GM19193 (cell line): ENCODE measurements around the gene TES.

Source experiments
- POLR2A ChIP-seq: IDR thresholded peaks from 4 replicates; pipeline ENCODE4 v1.6.1; 2011; ENCODE audit not compliant: insufficient read depth, insufficient read length; ENCODE audit errors: extremely low read depth

Gene TES

GRCh38 chr7:116242178-116242577 is 31.8 kb downstream of the TES start:
- no peak for TF ChIP-seq POLR2A

- TF ChIP-seq POLR2A, result no peak
Observed at GRCh38 chr7:116242759-116243158, 32.4 kb downstream of the TES start.

DNA sequence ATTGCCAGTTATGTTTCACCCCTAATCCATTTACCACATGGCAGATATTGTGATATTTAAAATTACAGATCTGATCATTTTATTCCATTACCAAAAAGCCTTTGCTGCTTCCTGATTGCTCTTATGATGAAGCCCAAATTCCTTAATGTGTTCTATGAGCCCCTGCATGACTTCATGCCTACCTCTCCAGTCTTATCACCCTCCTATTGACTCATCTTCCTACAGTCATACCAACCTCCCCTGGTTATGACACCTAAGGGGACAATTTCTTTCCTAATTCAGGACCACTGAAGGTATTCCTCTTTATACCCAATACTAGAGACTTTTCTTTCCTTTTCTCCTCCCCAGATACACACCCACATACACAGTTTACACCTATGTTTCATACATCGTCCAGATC is 36.0 kb downstream of the TES start:
- TF ChIP-seq POLR2A, result no peak

- TF ChIP-seq POLR2A, result no peak
Observed at GRCh38 chr7:116249969-116250553, 39.7 kb downstream of the TES start.

- no peak for TF ChIP-seq POLR2A
Observed at GRCh38 chr7:116251675-116252074, 41.3 kb downstream of the TES start.

DNA sequence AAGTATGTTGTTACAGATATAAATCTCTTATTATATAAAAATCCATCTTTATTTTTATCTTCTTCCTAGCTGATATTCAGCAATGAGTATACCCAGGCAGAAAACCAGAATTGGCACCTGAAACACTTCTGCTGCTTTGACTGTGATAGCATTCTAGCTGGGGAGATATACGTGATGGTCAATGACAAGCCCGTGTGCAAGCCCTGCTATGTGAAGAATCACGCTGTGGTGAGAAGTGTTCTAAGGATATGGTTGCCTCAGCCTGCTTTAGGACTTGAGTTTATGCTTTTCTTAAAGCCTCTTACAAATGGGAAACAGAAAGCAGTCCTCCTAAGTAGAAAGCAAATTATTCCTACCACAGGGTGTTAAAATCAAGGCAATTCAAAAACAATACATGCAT is 41.9 kb downstream of the TES start:
- TF ChIP-seq POLR2A, result no peak

DNA sequence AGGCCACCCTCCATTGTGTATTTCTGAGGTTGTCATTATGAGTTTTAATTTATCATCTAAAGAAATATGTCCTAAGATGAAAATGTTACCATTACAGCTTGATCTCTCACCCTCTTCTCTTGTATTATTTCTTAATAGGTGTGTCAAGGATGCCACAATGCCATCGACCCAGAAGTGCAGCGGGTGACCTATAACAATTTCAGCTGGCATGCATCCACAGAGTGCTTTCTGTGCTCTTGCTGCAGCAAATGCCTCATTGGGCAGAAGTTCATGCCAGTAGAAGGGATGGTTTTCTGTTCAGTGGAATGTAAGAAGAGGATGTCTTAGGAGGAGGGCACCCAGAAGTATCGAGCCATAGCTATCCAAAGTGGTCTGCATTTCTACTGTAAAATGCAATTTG is 46.8 kb downstream of the TES start:
- TF ChIP-seq POLR2A, result no peak

DNA sequence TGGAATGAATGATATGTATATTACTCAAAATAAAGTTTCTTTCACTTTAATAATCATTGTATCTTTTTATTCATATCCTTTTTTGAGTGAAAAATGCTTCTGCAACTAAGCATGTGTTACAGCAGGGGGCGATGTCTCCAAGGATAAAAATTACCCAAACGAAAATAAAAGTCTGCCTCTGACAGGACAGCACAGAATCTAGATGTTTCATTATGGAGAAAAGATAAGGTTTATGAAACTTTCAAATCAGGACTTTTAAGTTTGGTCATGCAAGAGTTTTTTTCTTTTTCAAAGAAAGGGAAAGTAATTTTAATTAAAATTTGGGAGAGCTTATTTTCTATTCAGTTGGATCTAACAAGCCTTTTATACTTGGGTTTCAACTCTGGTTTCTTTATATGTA is 48.4 kb downstream of the TES start:
- no peak for TF ChIP-seq POLR2A

GRCh38 chr7:116259156-116259870 is 49.0 kb downstream of the TES start:
- no peak for TF ChIP-seq POLR2A

- no peak for TF ChIP-seq POLR2A
Observed at GRCh38 chr7:116259871-116260440, 49.6 kb downstream of the TES start.

- TF ChIP-seq POLR2A, result no peak
Observed at GRCh38 chr7:116261904-116262303, 51.6 kb downstream of the TES start.

DNA sequence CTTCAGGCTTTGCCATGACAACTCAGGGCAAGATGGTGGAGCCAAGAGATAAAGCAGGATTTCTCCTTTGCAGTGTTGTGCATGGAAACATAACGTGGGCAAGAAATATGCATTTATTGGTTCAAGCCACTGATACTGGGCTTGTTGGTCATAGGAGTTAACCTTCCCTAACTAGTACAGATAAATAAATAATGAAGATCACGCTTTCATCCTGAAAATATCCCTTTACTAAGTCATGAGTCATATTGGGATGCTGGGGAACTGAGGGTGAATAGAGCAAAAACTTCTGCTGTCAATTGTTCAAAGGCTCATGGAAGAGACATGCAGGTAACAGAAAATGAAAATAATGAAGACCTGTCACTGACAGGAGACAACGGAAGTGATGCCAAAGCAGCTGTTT is 55.5 kb downstream of the TES start:
- no peak for TF ChIP-seq POLR2A

- TF ChIP-seq POLR2A, result no peak
Observed at GRCh38 chr7:116269466-116269865, 59.1 kb downstream of the TES start.

GRCh38 chr7:116271161-116271913 is 61.0 kb downstream of the TES start:
- no peak for TF ChIP-seq POLR2A

DNA sequence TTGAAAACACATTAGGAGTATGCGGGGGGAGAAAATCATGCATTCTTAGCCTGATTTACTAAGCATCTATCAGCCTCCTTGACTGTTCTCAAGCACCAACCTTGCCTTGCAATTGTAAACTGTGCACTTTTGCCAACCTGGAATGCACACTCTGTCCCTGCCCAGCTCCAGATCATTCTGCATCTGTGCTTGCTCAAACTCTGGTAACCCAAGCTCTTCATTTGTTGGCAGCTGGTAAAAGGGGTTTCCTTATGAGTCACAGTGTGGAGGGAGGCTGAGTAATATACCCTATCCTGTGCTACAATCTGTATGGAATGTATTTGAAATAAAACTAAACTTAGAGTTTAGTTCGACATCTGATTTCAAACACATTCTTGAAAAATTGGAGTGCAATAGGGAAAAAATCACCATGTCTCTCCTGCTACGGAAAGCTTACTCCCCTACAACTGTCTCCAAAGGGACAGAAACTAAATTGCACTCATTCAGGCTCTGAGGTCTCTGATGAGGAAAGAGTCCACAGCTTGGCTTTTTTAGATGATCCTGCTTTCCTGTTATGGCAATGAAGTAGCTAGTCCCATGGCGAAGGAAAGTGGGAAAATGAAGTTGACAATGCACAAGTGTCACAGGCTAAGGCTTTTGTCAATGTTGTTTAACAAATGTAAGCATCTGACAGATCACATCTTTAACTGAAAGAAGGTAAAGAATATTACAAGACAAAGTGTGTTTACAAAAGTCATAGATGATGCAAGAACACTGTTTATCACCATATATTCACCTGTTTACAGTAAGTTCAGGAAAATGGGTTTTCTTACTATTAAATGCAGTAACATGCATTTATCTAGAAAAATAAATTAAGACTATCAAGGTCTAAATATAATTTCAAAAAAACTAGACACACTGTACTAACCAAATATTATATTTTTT is 61.9 kb downstream of the TES start:
- TF ChIP-seq POLR2A, result no peak

GRCh38 chr7:116273283-116273917 is 63.1 kb downstream of the TES start:
- no peak for TF ChIP-seq POLR2A
